Measurements from ENCODE around the gene DCXR.

Gene DCXR

GRCh38 chr17:82008941-82009405, 28.5 kb downstream of the DCXR start:
- DNase-seq, result no peak

DNA sequence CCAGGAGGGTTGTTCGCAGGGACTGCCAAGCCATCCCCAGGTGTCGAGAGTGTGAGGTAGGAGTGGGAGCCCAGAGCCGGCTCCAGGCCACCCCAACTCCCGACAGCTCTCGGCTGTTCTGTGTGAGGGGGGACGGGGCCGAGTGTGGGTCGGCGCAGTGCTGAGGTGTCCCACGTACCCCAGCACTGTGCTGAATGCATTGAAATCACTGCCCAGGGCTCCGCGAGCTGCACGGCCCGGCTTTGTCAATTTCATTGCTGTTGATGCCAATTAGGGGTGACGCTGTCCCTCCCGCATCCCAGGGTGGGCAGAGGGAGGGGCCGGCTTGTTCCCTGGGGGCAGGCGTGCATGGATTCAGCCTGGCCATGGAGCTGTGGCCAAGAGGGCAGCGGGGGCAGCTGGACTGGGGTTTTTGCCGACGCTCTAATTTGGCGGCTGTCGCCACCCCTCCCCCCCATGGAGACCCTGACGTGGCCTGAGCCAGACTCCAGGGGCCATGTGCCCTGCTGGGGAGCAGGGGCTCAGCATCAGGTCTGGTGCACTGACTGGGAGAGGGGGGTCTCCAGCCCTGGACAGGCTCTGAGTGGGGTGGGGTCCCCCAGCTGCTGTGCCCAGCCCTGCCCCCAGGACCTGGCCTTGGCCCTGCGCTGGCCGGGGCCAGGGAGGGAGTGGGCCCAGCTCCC, 29.1 kb downstream of the DCXR start:
- DNase-seq, result no peak

DNA sequence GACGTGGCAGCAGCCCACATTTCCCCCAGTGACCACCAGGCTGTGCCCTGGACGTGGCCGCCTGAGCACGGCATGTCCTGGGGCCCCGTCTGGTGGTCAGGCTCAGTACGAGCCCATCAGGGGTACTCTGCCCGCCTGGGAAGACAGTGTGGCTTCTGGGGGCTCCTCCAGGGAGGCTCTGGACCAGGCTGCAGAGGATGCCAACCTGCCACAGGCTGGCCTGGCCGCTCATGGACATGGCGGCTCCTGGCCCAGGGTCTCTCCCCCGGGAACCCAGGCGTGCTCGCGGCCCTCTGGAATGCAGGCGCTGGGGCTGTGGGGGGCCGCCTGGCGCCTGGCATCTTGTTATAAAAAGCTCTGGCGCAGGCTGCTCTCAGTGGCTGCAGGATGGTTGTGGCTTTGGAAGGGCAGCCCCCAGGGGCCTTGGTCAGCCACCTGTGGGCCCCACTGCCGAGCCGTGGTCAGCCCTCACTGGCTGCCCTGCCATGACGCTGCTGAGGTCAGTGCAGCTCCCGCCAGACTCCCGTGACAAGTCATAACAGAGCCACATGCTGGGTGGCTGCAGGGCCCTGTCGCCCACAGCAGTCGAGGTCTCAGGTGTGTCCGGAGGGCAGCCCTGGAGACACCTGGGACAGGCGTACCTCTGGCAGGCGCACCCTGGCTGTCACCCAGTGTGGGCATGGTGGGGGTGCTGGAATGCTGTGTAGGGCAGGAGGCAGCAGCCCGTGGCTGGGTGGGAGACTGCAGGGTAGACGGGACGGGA, 29.8 kb downstream of the DCXR start:
- no peak for DNase-seq

DNA sequence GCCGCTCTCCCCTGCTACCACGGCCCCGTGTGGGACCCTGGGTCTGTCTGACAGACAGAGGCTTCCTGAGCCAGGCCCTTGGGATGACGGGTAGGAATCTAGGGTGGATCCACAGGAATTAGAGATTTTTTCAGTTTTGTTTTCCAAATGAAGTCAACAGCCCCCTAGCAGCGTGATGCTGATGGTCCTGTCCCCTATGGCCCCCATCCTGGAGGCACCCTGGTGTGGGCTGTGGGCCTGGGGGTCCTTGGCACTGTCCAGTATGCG, 30.3 kb downstream of the DCXR start:
- DNase-seq, result no peak

- DNase-seq, result no peak
Measured at GRCh38 chr17:82006468-82007227, 30.8 kb downstream of the DCXR start.

GRCh38 chr17:82005701-82006348, 31.7 kb downstream of the DCXR start:
- no peak for DNase-seq

- no peak for DNase-seq
Measured at GRCh38 chr17:82004517-82005455, 32.7 kb downstream of the DCXR start.

DNA sequence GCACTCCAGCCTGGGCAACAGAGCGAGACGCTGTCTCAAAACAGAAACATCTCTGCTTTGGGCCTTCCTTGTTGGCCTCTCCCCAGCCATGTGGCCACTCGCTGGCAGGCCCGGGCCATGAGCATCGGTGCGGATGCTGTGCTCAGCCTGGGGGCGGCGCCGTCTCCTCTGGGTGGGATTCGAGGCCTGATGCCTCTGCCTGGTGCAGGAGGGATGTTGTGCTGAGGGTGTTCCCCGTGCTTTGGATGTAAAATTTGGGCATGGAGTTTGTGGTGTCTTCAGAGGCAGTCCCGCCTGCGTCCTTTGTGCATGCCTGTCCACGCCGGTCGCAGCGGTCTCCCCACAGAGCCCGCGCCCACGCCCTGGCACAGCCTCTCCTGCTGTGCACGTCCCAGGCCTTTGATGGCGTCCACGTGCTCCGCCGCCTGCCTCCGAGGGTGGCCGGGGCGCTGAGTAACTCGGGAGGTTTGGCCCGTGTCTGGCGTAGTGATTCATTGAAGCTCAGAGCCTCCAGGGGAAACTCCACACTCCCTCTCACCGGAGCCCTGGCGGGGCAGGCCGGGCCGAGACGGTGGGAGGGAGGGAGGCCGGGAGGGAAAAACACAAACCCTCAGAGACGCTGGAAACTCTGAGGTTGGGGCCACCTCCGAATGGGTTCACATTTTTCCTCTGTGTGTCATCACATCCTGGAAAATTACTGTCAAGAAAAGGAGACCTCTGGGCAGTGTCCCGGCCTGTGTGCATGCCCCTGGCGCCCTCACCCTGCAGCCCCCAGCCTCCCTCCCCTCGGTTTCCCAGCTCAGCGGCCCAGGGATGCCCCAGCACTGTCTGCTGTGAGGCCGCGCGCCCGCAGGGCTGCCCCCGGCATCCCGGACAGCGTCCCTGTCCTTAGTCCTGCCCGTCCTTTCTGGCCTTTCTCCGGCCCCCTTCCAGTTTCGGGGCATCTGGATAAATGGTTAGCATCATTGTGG, 33.8 kb downstream of the DCXR start:
- peak; percentile 47 for DNase-seq

DNA sequence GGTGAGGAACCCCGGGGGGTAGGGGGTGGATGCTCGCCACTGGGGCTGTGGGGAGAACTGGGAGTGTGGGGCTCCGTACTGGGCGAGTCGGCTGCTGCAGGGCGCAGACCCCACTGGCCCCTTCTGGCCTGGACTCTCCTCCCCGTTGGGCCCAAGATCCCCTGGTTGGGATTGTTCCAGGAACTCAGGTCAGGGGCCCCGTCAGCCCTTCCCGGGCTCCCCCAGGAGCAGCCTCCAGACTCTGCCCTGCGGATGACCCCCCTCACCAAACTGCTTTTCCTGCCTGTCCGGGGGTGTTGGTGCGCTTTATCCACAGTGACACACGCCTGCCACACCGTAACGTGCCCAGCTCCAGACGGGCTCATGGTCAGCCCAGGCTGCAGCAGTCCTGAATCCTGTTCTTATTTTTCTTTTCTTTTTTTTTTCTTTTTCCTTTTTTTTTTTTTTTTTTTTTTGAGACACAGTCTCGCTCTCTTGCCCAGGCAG, 35.9 kb downstream of the DCXR start:
- DNase-seq, result no peak

DNA sequence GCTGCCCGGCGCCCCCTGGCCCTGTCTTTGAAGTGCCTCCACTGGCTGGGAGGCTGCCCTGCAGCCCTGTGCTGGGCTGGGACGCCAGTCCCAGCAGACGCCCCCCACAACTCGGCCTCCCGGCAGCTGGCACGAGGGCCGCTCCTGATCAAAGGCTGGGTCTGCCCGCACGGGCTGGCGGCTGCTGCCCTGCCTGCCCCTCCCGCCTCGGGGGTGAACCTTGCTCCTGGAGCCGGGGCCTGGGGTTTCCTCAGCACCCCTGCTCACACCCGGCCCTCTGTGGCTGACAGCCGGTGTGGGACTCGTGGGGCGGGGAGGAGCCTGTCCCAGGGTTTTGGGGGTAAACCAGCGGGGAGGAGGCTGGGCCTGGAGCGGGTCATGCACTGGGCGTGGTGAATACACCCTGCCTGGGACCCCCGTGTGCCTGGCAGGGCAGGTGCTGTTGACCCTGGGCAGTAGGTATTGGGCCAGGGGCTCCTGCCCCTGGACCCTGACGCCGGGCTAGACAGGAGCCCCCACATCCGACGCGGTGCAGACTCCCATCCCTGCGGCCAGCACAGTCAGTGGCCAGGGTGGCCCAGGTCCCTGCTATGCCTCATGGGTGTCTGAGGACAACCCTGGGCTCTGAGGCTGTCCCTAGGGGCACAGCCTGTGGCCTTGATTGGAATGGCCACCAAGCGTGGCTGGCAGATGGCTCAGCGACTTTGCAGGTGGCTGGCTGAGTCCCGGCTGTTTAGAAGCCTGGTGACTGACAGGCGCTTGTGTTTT, 36.5 kb downstream of the DCXR start:
- DNase-seq, result no peak

DNA sequence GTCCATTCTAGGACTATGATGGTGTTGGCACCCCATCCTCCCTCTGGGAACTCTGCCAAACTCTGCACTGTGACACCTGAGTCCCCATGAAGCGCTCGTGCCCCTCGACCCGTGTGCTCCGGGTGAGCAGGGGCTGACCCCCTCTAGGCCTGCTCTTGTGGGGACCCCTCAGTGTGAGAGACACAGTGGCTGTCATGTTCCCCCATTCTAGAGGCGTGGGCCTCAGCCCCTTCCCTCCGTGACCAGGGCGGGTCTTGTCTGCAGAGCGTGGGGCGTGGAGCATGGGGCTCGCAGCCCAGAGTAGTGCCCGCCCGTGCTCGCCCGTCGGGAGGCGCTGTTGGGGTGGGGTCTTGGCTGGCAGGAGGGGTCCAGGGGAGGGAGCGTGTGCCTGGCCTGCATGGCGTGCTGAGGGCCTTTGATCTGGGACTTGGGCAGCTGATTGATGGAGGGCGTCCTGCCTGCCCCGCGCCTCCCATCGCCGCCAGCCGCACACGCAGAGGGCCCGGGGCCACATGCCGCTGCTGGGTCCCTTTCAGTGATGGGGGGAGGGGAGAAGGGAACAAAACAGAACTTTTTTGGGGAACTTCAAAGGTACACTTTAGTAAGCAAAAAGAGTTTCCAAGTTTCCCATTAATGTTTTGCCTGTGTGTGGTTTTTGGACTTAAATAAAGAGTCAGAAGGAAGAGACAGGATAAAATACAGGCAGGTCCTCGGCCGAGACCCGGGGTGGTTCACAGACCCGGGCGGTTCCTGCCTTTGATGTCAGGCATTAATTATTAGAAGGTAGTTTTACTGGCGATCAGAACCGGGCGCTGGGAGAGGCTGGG, 37.3 kb downstream of the DCXR start:
- DNase-seq, result no peak

DNA sequence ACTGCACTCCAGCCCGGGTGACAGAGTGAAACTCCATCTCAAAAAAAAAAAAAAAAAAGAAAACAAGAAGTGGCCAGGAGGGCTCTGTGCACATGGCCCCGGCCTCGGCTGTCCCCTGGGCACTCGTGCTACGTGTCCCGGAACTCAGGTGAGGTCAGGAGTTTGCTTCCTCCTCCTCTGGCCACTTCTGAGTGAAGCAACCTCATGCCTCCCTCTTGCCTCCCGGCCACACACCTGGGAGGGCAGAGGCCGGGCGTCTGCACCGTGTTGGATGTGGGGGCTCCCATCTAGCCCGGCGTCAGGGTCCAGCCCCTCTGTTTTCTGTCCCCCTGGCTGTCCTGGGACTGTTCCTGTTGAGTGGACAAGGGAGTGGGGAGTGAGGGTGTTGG, 37.9 kb downstream of the DCXR start:
- no peak for DNase-seq

DNA sequence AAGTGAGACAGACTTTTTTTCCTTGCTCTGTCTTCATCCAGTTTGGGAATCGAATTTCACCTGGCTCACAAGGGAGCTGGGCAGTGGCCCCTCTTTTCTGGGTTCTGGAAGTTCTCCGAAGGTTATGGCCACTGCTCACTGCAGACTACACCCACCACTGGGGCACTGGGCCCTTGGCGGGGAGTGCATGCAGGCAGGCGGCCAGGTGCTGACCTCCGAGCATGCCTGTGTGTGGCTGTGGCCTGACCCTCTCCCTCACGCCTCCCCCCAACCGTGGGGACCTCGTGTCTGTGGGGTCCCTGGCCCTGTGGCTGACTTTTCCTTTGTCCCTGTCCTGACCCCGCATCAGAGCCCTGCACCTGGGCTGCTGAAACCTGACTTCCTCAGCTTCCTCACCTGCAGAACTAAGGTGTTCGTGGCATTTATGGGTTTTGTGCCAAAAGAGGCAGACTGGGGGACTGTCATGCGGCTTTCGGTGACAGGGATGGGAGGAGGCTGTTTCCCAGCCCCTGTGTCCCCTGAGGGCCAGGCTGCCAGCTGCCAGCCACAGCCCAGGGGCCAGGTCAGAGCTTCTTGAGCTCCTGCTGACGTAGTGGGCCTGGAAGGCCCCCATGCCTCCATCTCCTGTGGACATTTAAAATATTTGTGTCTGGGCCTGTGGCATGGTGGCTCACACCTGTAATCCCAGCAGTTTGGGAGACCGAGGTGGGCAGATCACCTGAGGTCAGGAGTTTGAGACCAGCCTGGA, 38.6 kb downstream of the DCXR start:
- no peak for DNase-seq

- no peak for DNase-seq
Measured at GRCh38 chr17:81998212-81998611, 39.3 kb downstream of the DCXR start.

DNA sequence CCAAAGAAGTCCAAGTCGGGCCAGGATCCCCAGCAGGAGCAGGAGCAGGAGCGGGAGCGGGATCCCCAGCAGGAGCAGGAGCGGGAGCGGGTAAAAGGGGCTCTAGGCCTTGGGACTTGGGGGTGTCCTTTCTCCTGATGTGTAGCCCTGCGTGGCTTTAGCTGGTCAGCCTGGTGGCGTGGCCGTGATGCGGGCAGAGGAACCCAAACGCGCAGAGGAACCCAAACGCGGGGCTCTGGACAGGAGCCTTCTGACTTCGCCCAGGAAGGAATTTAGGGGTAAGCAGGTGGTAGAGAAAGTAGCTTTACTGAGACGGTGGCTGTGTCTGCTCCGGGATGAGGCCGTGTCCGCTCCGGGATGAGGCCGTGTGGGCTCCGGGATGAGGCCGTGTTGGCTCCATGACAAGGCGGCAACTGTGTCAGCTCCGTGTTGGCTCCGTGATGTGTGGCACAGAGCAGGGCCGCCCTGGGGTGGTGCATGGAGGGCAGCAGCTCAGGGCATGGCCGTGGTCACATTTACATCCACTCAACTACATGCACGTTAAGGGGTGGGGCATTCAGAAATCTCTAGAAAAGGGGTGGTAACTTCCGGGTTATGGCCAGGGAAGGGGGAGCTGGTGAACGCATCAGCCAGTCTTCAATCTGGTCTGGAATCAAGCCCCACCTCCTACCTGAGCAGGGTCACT, 40.6 kb downstream of the DCXR start:
- no peak for DNase-seq

DNA sequence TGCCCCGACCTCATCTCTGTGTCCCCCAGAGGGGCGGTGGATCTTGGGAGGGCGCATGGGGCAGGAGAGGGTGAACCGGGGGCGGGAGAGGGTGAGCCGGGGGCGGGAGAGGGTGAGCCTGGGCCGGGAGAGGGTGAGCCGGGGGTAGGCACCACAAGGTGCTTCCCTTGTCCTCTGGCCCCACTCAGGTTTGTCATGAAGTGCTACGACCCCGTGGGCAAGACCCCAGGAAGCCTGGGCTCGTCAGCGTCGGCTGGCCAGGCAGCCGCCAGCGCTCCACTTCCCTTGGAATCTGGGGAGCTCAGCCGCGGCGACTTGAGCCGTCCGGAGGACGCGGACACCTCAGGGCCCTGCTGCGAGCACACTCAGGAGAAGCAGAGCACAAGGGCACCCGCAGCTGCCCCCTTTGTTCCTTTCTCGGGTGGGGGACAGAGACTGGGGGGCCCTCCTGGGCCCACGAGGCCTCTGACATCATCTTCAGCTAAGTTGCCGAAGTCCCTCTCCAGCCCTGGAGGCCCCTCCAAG, 41.2 kb downstream of the DCXR start:
- DNase-seq, result no peak

- DNase-seq, result no peak
Measured at GRCh38 chr17:81995463-81996231, 41.9 kb downstream of the DCXR start.

Data from activated CD4-positive, alpha-beta T cell treated with anti-CD3 and anti-CD28 coated beads for 48 hours (primary cell).